Upper lobe of right lung (tissue), 1 donor: ENCODE results near the gene SRSF5. TPM values are rescaled to one million over a fixed set of nuclear protein-coding genes. Genes with fewer than 3 reads are reported as not detected.

Experiments
- ATAC-seq: fragments of 200-7000 bp; cut with Tn5 transposase; one replicate; pipeline ENCODE4 v1.9.1; 2020; ENCODE audit warnings: mild to moderate bottlenecking, moderate library complexity
- DNase-seq: peaks from one replicate; pipeline ENCODE4 v3.0.0-alpha.2; 2020
- H3K27ac ChIP-seq: fragments of 200-600 bp; one replicate; pipeline ENCODE4 v1.8.0; 2022
- H3K27me3 ChIP-seq: fragments of 200-600 bp; one replicate; pipeline ENCODE4 v1.8.0; 2022; ENCODE audit warnings: mild to moderate bottlenecking
- H3K36me3 ChIP-seq: fragments of 200-600 bp; one replicate; pipeline ENCODE4 v1.8.0; 2022
- H3K4me1 ChIP-seq: fragments of 200-600 bp; one replicate; pipeline ENCODE4 v1.8.0; 2022
- H3K4me3 ChIP-seq: fragments of 200-600 bp; one replicate; pipeline ENCODE4 v1.8.0; 2022; ENCODE audit warnings: mild to moderate bottlenecking
- H3K9me3 ChIP-seq: fragments of 200-600 bp; one replicate; pipeline ENCODE4 v1.8.0; 2022
- intact Hi-C: fragments of 100-400 bp; cut with DNase I; formaldehyde crosslinking; loops from one replicate; pipeline ENCODE4 v1.11.0; 2022
- total RNA-seq: library from RNA; stranded (reverse); fragmentation: NEBNext Ultra II Directional; extraction: Animal tissue kit (Norgen Biotek cat#: 25700); gene quantifications from one replicate; pipeline ENCODE4 v1.2.1, GENCODE V29; 2021
- TF ChIP-seq, protein P1 (sequence below): fragments of 200-600 bp; IDR thresholded peaks from one replicate; pipeline ENCODE4 v1.8.0; 2022; ENCODE audit warnings: antibody characterized with exemption
- donor health status: DM: no; HTN: yes; CAD: no; lungs with severe emphysema.

The SRSF5 gene
- total RNA-seq, 1 donor from 2014 or later: 287 TPM

DNA sequence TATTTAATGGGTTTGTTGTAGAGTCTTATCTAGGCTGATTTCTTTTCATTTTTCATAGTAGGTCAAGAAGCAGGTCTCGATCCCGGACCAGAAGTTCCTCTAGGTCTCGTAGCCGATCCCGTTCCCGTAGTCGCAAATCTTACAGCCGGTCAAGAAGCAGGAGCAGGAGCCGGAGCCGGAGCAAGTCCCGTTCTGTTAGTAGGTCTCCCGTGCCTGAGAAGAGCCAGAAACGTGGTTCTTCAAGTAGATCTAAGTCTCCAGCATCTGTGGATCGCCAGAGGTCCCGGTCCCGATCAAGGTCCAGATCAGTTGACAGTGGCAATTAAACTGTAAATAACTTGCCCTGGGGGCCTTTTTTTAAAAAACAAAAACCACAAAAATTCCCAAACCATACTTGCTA, 4.2 kb downstream of the SRSF5 start:
- H3K9me3 ChIP-seq: no peaks in the 10 kb centered on the region
- ATAC-seq (no peak), DNase-seq (no peak)
- TF ChIP-seq, protein P1, sequence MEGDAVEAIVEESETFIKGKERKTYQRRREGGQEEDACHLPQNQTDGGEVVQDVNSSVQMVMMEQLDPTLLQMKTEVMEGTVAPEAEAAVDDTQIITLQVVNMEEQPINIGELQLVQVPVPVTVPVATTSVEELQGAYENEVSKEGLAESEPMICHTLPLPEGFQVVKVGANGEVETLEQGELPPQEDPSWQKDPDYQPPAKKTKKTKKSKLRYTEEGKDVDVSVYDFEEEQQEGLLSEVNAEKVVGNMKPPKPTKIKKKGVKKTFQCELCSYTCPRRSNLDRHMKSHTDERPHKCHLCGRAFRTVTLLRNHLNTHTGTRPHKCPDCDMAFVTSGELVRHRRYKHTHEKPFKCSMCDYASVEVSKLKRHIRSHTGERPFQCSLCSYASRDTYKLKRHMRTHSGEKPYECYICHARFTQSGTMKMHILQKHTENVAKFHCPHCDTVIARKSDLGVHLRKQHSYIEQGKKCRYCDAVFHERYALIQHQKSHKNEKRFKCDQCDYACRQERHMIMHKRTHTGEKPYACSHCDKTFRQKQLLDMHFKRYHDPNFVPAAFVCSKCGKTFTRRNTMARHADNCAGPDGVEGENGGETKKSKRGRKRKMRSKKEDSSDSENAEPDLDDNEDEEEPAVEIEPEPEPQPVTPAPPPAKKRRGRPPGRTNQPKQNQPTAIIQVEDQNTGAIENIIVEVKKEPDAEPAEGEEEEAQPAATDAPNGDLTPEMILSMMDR: no peak
- H3K36me3 ChIP-seq: peaks cover 83% of the 10 kb centered on the region
- H3K4me3 ChIP-seq: no peak overlapping the region
- intact Hi-C loops: no loop called here
- no peaks in the 10 kb centered on the region for H3K27me3 ChIP-seq
- H3K27ac ChIP-seq: no peak overlapping the region
- peaks cover 43% of the 10 kb centered on the region for H3K4me1 ChIP-seq

DNA sequence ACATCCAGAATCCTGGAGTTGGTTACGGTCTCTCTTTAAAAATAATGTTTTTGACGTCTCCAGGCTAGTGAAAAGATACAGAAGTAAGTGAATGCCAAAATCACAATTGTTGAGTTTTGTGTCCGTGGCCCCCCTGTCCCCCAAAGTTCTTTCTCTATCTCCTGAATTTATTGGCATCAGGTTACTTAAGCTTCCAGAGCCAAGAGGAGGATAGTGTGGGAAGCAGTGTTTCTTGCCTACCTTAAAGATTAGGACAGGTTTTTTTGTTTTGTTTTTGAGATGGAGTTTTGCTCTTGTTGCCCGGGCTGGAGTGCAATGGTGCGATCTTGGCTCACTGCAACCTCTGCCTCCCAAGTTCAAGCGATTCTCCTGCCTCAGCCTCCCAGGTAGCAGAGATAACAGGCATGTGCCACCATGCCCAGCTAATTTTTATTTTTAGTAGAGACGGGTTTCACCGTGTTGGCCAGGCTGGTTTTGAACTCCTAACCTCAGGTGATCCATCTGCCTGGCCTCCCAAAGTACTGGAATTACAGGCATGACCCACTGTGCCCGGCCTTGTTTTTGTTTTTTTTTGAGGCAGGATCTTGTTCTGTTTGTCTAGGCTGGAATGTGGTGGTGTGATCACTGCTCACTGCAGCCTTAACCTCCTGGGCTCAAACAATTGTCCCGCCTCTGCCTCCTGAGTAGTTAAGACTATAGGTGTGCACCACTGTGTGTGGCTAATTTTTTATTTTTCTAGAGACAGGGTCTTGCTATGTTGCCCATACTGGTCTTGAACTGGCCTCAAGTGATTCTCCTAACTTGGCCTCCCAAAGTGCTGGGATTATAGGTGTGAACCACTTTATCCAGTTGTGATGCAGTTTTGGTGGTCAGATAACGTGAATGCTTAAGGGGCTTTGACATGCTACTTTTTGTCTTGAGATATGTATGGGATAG, 5.4 kb downstream of the SRSF5 start:
- intact Hi-C loops: no loop called here
- no peaks in the 10 kb centered on the region for H3K27me3 ChIP-seq
- no peak for ATAC-seq
- H3K36me3 ChIP-seq: peaks cover 94% of the 10 kb centered on the region
- H3K4me3 ChIP-seq: no peak overlapping the region
- no peak overlapping the region for H3K27ac ChIP-seq
- peaks cover 39% of the 10 kb centered on the region for H3K4me1 ChIP-seq
- TF ChIP-seq, protein P1: no peak
- DNase-seq: no peak
- no peaks in the 10 kb centered on the region for H3K9me3 ChIP-seq

- Histone ChIP-seq H3K4me3 (no peak overlapping the region), H3K27ac (no peak overlapping the region), H3K36me3 (peaks cover 97% of the 10 kb centered on the region), H3K9me3 (no peaks in the 10 kb centered on the region), H3K27me3 (no peaks in the 10 kb centered on the region), H3K4me1 (peaks cover 31% of the 10 kb centered on the region)
- TF ChIP-seq, protein P1: no peak
- intact Hi-C loops: no loop called here
- no peak for ATAC-seq
- DNase-seq: no peak
These were observed 6.8 kb downstream of the SRSF5 start for GRCh38 chr14:69773571-69774276.

DNA sequence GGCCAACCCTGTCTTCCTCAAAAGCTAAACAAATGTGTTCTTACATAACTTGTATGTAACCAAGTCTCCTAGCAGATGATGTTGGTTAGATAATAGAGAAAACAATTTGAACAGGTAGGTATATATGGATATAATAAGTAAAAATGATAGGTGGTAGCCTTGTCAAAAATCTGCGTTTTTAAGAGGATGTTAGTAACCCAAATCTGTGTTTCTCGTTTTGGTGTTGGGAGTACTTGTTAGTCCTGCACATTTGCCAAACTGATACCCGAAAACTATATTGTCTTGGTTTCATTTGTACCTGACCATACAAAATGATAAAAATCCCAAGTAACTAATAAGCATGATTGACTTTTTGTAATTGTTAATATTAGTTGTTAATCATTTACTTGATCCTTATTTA, 8.1 kb downstream of the SRSF5 start:
- Histone ChIP-seq H3K36me3 (peaks cover 96% of the 10 kb centered on the region), H3K27ac (no peak overlapping the region), H3K4me3 (no peak overlapping the region), H3K4me1 (peaks cover 18% of the 10 kb centered on the region), H3K27me3 (no peaks in the 10 kb centered on the region), H3K9me3 (no peaks in the 10 kb centered on the region)
- no peak for ATAC-seq
- TF ChIP-seq, protein P1: no peak
- intact Hi-C loops: no loop called here
- no peak for DNase-seq

DNA sequence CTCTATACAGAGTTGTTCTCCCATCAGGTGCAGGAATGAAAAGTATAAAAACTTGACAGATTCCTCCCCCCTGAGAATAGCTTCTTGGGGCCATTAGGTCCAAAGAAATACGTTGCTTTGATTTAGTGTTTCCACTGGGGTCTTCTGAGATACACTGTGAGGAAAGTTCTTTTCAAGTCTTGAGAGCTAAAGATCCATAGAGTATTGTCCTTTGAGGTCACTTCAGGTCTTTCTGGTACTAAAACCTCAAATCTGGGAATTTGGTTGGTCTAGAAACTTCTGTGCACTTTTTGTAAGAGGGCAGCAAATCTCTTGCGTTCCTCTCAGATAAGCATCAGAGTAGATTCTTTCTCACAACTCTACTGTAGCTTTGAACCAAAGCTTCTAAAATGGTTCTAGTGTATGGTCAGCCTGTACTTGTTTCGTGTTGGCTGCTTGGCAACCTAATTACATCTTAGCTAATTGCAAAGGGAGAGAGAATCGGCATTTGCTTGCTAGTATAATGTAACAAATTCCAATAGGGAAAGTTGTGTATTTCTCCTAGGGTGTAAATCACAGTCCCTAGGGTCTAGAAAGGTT, 10.0 kb downstream of the SRSF5 start:
- Histone ChIP-seq H3K27ac (no peak overlapping the region), H3K4me3 (no peak overlapping the region), H3K9me3 (no peaks in the 10 kb centered on the region), H3K36me3 (peaks cover 92% of the 10 kb centered on the region), H3K4me1 (peaks cover 4% of the 10 kb centered on the region), H3K27me3 (no peaks in the 10 kb centered on the region)
- DNase-seq (no peak), ATAC-seq (no peak)
- intact Hi-C loops: no loop called here
- TF ChIP-seq, protein P1: no peak
